ENCODE results near the gene PTH.

DNA sequence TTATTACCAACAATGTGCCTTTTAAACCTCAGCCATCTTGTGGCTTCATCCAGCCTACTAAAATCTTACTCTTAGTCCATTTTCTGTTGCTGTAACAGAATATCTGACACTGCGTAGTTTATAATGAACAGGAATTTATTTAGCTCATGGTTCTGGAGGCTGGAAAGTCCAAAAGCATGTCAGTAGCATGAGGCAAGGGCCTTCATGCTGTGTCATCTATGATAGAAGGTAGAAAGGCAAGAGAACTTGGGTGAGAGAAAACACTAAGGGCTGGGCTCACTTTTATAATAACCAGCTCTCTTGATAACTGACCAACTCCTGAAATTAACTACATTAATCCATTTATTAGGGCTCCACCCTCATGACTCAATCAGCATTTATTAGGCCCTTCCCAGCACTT lies 46.3 kb downstream of the PTH start:
- TF ChIP-seq, protein P1, sequence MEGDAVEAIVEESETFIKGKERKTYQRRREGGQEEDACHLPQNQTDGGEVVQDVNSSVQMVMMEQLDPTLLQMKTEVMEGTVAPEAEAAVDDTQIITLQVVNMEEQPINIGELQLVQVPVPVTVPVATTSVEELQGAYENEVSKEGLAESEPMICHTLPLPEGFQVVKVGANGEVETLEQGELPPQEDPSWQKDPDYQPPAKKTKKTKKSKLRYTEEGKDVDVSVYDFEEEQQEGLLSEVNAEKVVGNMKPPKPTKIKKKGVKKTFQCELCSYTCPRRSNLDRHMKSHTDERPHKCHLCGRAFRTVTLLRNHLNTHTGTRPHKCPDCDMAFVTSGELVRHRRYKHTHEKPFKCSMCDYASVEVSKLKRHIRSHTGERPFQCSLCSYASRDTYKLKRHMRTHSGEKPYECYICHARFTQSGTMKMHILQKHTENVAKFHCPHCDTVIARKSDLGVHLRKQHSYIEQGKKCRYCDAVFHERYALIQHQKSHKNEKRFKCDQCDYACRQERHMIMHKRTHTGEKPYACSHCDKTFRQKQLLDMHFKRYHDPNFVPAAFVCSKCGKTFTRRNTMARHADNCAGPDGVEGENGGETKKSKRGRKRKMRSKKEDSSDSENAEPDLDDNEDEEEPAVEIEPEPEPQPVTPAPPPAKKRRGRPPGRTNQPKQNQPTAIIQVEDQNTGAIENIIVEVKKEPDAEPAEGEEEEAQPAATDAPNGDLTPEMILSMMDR (IDR thresholded peaks at IDR 0.05; ENCODE audit: extremely low read depth in 1 of 2, insufficient read depth in 1 of 2, low read depth in 1 of 2, low read length in 2 of 2) = no peak
- no peak for TF ChIP-seq POLR2A (IDR thresholded peaks at IDR 0.05; ENCODE audit: low read depth, low read length)
